ENCODE results near the gene OTULIN. TPM values are rescaled to one million over a fixed set of nuclear protein-coding genes. Genes with fewer than 3 reads are reported as not detected.

The OTULIN gene
- total RNA-seq, 2 experiments from 2014 or later, result 48.0 to 48.2 TPM

GRCh38 chr5:14696851-14697250 is 32.3 kb downstream of the OTULIN start:
- Mint-ChIP-seq H3K9me3 (ENCODE audit: low read depth) (no peaks in the 10 kb centered on the region), H3K4me1 (peaks cover 34% of the 10 kb centered on the region), H3K27ac (no peak overlapping the region), H3K4me3 (no peak overlapping the region), H3K27me3 (no peaks in the 10 kb centered on the region), H3K36me3 (ENCODE audit: low read depth) (peaks cover 83% of the 10 kb centered on the region)
- no peak for DNase-seq
- intact Hi-C loops (cut with DNase I, micrococcal nuclease), result no loop called here
- ChIA-PET POLR2A (no interaction called here), CTCF (interaction anchor here (2.4 kb wide), 1 partner anchor 11 kb away, joined by 7 read pairs; no protein-coding TSS in a partner anchor)
- no peak for ATAC-seq

GRCh38 chr5:14698495-14698894 is 34.0 kb downstream of the OTULIN start:
- H3K4me3 Mint-ChIP-seq, result no peak overlapping the region
- ATAC-seq (no peak), DNase-seq (no peak)
- H3K27ac Mint-ChIP-seq, result peak overlapping the region; percentile 56
- peaks cover 50% of the 10 kb centered on the region for H3K4me1 Mint-ChIP-seq
- H3K27me3 Mint-ChIP-seq, result no peaks in the 10 kb centered on the region
- intact Hi-C loops (cut with DNase I, micrococcal nuclease), result no loop called here
- H3K36me3 Mint-ChIP-seq (ENCODE audit: low read depth), result peaks cover 81% of the 10 kb centered on the region
- ChIA-PET POLR2A (no interaction called here), CTCF (interaction anchor here (1.0 to 2.4 kb wide), 2 partner anchors 13 to 337 kb away, joined by 4 to 7 read pairs; no protein-coding TSS in a partner anchor)
- no peaks in the 10 kb centered on the region for H3K9me3 Mint-ChIP-seq (ENCODE audit: low read depth)

DNA sequence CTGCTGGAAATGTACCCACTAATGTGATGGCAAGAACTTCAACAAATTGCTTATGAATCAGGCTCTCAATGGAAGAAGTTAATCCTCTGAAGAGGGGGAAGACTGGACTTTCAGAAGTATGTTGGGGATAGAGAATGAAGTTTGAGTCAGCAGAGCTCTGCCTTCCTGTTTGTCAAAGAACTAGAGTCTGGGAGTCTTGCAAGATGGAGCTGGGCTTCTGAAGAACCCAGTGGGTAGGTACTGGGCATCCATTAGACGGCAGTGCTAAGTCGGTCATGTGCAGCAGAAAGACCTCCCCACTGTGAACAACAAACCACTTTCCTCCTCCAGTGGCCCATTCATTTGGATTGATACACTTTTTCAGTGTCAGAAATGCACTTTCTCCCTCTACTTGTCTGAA is 34.6 kb downstream of the OTULIN start:
- DNase-seq (no peak), ATAC-seq (peak; percentile 34)
- H3K36me3 Mint-ChIP-seq (ENCODE audit: low read depth), result peaks cover 79% of the 10 kb centered on the region
- CTCF ChIA-PET, result interaction anchor here (1.0 to 2.4 kb wide), 2 partner anchors 14 to 338 kb away, joined by 4 to 7 read pairs; no protein-coding TSS in a partner anchor
- no peak overlapping the region for H3K4me3 Mint-ChIP-seq
- peaks cover 57% of the 10 kb centered on the region for H3K4me1 Mint-ChIP-seq
- H3K9me3 Mint-ChIP-seq (ENCODE audit: low read depth), result no peaks in the 10 kb centered on the region
- intact Hi-C loops (cut with DNase I, micrococcal nuclease), result no loop called here
- no peaks in the 10 kb centered on the region for H3K27me3 Mint-ChIP-seq
- peak overlapping the region; percentile 56 for H3K27ac Mint-ChIP-seq
- POLR2A ChIA-PET, result no interaction called here

- no peak overlapping the region for H3K4me3 Mint-ChIP-seq
- no peak for ATAC-seq
- POLR2A ChIA-PET, result no interaction called here
- peak overlapping the region; percentile 5 for H3K27ac Mint-ChIP-seq
- H3K9me3 Mint-ChIP-seq (ENCODE audit: low read depth), result no peaks in the 10 kb centered on the region
- H3K36me3 Mint-ChIP-seq (ENCODE audit: low read depth), result peaks cover 82% of the 10 kb centered on the region
- peaks cover 64% of the 10 kb centered on the region for H3K4me1 Mint-ChIP-seq
- H3K27me3 Mint-ChIP-seq, result no peaks in the 10 kb centered on the region
- CTCF ChIA-PET, result interaction anchor here (1.0 kb wide), 1 partner anchor 338 kb away, joined by 4 read pairs; no protein-coding TSS in a partner anchor
- no peak for DNase-seq
- intact Hi-C loops (cut with DNase I, micrococcal nuclease), result no loop called here
Observed at GRCh38 chr5:14699807-14700400, 35.4 kb downstream of the OTULIN start.

GRCh38 chr5:14700478-14701436 is 36.2 kb downstream of the OTULIN start:
- ChIA-PET POLR2A (no interaction called here), CTCF (no interaction called here)
- peaks cover 73% of the 10 kb centered on the region for H3K4me1 Mint-ChIP-seq
- H3K27me3 Mint-ChIP-seq, result no peaks in the 10 kb centered on the region
- H3K27ac Mint-ChIP-seq, result no peak overlapping the region
- no peak for DNase-seq
- H3K9me3 Mint-ChIP-seq (ENCODE audit: low read depth), result no peaks in the 10 kb centered on the region
- ATAC-seq, result no peak
- no peak overlapping the region for H3K4me3 Mint-ChIP-seq
- intact Hi-C loops (cut with DNase I, micrococcal nuclease), result no loop called here
- peaks cover 81% of the 10 kb centered on the region for H3K36me3 Mint-ChIP-seq (ENCODE audit: low read depth)

GRCh38 chr5:14701556-14701955 is 37.0 kb downstream of the OTULIN start:
- Mint-ChIP-seq H3K4me3 (no peak overlapping the region), H3K4me1 (peaks cover 79% of the 10 kb centered on the region), H3K27me3 (no peaks in the 10 kb centered on the region), H3K9me3 (ENCODE audit: low read depth) (no peaks in the 10 kb centered on the region), H3K27ac (peak overlapping the region; percentile 61), H3K36me3 (ENCODE audit: low read depth) (peaks cover 83% of the 10 kb centered on the region)
- CTCF ChIA-PET, result no interaction called here
- DNase-seq (no peak), ATAC-seq (no peak)
- POLR2A ChIA-PET, result no interaction called here
- intact Hi-C loops (cut with DNase I, micrococcal nuclease), result no loop called here

GRCh38 chr5:14702238-14702839 is 37.8 kb downstream of the OTULIN start:
- Mint-ChIP-seq H3K4me3 (no peak overlapping the region), H3K9me3 (ENCODE audit: low read depth) (no peaks in the 10 kb centered on the region), H3K4me1 (peaks cover 86% of the 10 kb centered on the region), H3K36me3 (ENCODE audit: low read depth) (peaks cover 82% of the 10 kb centered on the region), H3K27ac (peak overlapping the region; percentile 61), H3K27me3 (no peaks in the 10 kb centered on the region)
- ChIA-PET POLR2A (no interaction called here), CTCF (interaction anchor here (0.5 to 1.2 kb wide), 4 partner anchors 8 to 301 kb away, joined by 3 to 6 read pairs (median 4); no protein-coding TSS in a partner anchor)
- intact Hi-C loops (cut with DNase I, micrococcal nuclease), result no loop called here
- DNase-seq, result no peak
- no peak for ATAC-seq

DNA sequence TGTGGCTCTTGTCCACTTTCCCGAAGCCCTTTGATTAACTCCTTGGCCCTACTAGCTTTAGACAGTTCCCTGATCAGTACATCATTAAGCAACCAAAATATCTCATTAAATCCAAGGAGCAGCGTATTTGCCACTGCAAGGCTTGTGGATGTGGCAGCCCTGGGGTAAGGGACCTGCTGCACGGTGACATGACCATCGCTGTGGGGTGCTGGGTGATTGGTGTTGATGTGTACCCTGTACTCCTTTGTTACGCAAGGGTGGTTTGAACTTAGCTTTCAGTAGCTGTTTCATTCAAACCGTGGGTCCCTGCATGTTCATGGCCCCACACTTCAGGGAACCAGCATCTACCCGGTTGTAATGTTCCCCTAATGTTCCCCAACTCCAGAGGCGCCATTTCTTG is 41.0 kb downstream of the OTULIN start:
- peaks cover 94% of the 10 kb centered on the region for H3K4me1 Mint-ChIP-seq
- ChIA-PET POLR2A (no interaction called here), CTCF (interaction anchor here (0.6 to 2.1 kb wide), 6 partner anchors 11 to 688 kb away, joined by 3 to 4 read pairs (median 4); no protein-coding TSS in a partner anchor)
- peaks cover 82% of the 10 kb centered on the region for H3K36me3 Mint-ChIP-seq (ENCODE audit: low read depth)
- peak overlapping the region; percentile 98 for H3K27ac Mint-ChIP-seq
- H3K9me3 Mint-ChIP-seq (ENCODE audit: low read depth), result no peaks in the 10 kb centered on the region
- ATAC-seq (no peak), DNase-seq (no peak)
- no peak overlapping the region for H3K4me3 Mint-ChIP-seq
- intact Hi-C loops (cut with DNase I, micrococcal nuclease), result no loop called here
- no peaks in the 10 kb centered on the region for H3K27me3 Mint-ChIP-seq

- Mint-ChIP-seq H3K4me3 (peak overlapping the region; percentile 48), H3K36me3 (ENCODE audit: low read depth) (peaks cover 83% of the 10 kb centered on the region), H3K9me3 (ENCODE audit: low read depth) (no peaks in the 10 kb centered on the region), H3K27me3 (no peaks in the 10 kb centered on the region), H3K27ac (peak overlapping the region; percentile 98), H3K4me1 (peaks cover 83% of the 10 kb centered on the region)
- POLR2A ChIA-PET, result no interaction called here
- ATAC-seq, result peak; percentile 95
- CTCF ChIA-PET, result interaction anchor here (1.0 to 1.9 kb wide), 4 partner anchors 14 to 163 kb away, joined by 3 to 11 read pairs (median 7); no protein-coding TSS in a partner anchor
- intact Hi-C loops (cut with DNase I, micrococcal nuclease), result loop anchor here (1.0 to 2.0 kb wide), 6 partner anchors 17 to 286 kb away; partner anchors contain the start of genes ANKH (in 1 of the 2) and OTULIN (in 1 of the 2)
- DNase-seq, result peak; percentile 51
Observed at GRCh38 chr5:14706615-14707021, 42.1 kb downstream of the OTULIN start.

- peaks cover 70% of the 10 kb centered on the region for H3K4me1 Mint-ChIP-seq
- no peaks in the 10 kb centered on the region for H3K27me3 Mint-ChIP-seq
- no peak for ATAC-seq
- H3K36me3 Mint-ChIP-seq (ENCODE audit: low read depth), result peaks cover 85% of the 10 kb centered on the region
- H3K27ac Mint-ChIP-seq, result peak overlapping the region; percentile 73
- no peak for DNase-seq
- POLR2A ChIA-PET, result no interaction called here
- no peaks in the 10 kb centered on the region for H3K9me3 Mint-ChIP-seq (ENCODE audit: low read depth)
- H3K4me3 Mint-ChIP-seq, result no peak overlapping the region
- CTCF ChIA-PET, result interaction anchor here (0.6 to 1.9 kb wide), 9 partner anchors 12 to 335 kb away, joined by 3 to 11 read pairs (median 4); no protein-coding TSS in a partner anchor
- intact Hi-C loops (cut with DNase I, micrococcal nuclease), result loop anchor here in 1 of 2 experiments (2.0 kb wide), 1 partner anchor 41 kb away; no protein-coding TSS in a partner anchor
Observed at GRCh38 chr5:14707811-14708390, 43.4 kb downstream of the OTULIN start.

- no peaks in the 10 kb centered on the region for H3K27me3 Mint-ChIP-seq
- H3K36me3 Mint-ChIP-seq (ENCODE audit: low read depth), result peaks cover 83% of the 10 kb centered on the region
- ChIA-PET POLR2A (no interaction called here), CTCF (interaction anchor here (0.6 to 1.9 kb wide), 9 partner anchors 12 to 336 kb away, joined by 3 to 11 read pairs (median 4); no protein-coding TSS in a partner anchor)
- DNase-seq, result no peak
- peak overlapping the region; percentile 73 for H3K27ac Mint-ChIP-seq
- intact Hi-C loops (cut with DNase I, micrococcal nuclease), result no loop called here
- H3K4me1 Mint-ChIP-seq, result peaks cover 64% of the 10 kb centered on the region
- no peak for ATAC-seq
- no peak overlapping the region for H3K4me3 Mint-ChIP-seq
- H3K9me3 Mint-ChIP-seq (ENCODE audit: low read depth), result no peaks in the 10 kb centered on the region
Observed at GRCh38 chr5:14708551-14708950, 44.0 kb downstream of the OTULIN start.

All from activated CD4-positive, alpha-beta T cell treated with anti-CD3 and anti-CD28 coated beads for 36 hours (primary cell).